Measurements from ENCODE around the gene PRPF18. TPM values are rescaled to one million over a fixed set of nuclear protein-coding genes. Genes with fewer than 3 reads are reported as not detected.

Gene PRPF18
- total and polyA plus RNA-seq, 9 donors, result 13.0 to 22.4 (median 18.2) TPM

DNA sequence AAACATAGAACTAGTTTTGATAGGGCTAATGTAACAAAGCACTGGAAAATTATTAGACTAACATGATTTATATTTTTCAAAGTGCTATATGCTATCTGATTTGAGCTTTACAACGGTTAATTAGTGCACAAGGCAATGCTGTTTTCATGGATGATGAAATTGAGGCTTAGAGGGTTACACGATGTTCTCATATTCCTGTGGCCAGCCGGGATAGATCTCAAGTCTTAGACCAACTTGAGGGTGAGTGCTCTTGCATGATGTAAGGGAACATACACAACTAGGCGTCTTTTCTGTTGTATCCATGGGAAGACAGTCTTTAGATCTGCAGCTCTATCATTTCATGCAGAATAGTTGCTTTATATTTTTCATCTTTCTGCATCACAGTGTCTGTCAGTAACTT is 4.1 kb downstream of the PRPF18 start:
- intact Hi-C loops (cut with DNase I), result no loop called here
- no peak for DNase-seq
- Histone ChIP-seq H3K36me3 (no peaks in the 10 kb centered on the region), H3K9me3 (no peaks in the 10 kb centered on the region), H3K27me3 (no peaks in the 10 kb centered on the region), H3K4me1 (ENCODE audit: insufficient read depth) (peaks cover 10% of the 10 kb centered on the region), H3K27ac (no peak overlapping the region), H3K4me3 (no peak overlapping the region)
- WGBS, 3 donors, result 67 to 81% (median 74%) methylated on average over 4 of the region's 4 CpGs
- no peak for TF ChIP-seq EP300 (IDR thresholded peaks at IDR 0.05)
- TF ChIP-seq, protein P1, sequence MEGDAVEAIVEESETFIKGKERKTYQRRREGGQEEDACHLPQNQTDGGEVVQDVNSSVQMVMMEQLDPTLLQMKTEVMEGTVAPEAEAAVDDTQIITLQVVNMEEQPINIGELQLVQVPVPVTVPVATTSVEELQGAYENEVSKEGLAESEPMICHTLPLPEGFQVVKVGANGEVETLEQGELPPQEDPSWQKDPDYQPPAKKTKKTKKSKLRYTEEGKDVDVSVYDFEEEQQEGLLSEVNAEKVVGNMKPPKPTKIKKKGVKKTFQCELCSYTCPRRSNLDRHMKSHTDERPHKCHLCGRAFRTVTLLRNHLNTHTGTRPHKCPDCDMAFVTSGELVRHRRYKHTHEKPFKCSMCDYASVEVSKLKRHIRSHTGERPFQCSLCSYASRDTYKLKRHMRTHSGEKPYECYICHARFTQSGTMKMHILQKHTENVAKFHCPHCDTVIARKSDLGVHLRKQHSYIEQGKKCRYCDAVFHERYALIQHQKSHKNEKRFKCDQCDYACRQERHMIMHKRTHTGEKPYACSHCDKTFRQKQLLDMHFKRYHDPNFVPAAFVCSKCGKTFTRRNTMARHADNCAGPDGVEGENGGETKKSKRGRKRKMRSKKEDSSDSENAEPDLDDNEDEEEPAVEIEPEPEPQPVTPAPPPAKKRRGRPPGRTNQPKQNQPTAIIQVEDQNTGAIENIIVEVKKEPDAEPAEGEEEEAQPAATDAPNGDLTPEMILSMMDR (IDR thresholded peaks at IDR 0.05), result no peak
- TF ChIP-seq POLR2A (IDR thresholded peaks at IDR 0.05), result no peak

DNA sequence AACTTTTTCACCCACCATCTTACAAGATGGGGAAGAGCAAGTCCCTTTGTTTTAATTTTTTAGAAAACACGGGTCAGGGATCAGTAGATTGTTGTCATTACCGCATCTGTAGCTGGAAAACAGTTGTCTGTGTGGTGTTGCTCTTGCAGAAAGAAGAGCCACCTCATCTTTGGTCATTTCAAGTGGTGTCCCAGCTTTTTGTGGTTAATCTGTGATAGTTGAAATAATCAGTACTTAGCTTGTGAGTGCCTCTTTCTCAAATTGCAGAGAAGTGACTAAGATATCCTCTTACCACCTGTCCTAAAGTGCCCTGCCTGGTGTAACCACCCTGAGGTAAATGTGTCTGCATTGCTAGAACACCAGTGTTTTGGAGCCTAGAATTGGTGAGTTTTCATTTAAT is 5.5 kb downstream of the PRPF18 start:
- DNase-seq, result no peak
- Histone ChIP-seq H3K4me1 (ENCODE audit: insufficient read depth) (peaks cover 10% of the 10 kb centered on the region), H3K27me3 (no peaks in the 10 kb centered on the region), H3K4me3 (no peak overlapping the region), H3K9me3 (no peaks in the 10 kb centered on the region), H3K27ac (no peak overlapping the region), H3K36me3 (no peaks in the 10 kb centered on the region)
- TF ChIP-seq POLR2A (IDR thresholded peaks at IDR 0.05) (no peak), EP300 (IDR thresholded peaks at IDR 0.05) (no peak)
- TF ChIP-seq, protein P1 (IDR thresholded peaks at IDR 0.05), result no peak
- WGBS, 3 donors, result 52 to 70% (median 64%) methylated on average over 2 of the region's 2 CpGs
- intact Hi-C loops (cut with DNase I), result no loop called here

DNA sequence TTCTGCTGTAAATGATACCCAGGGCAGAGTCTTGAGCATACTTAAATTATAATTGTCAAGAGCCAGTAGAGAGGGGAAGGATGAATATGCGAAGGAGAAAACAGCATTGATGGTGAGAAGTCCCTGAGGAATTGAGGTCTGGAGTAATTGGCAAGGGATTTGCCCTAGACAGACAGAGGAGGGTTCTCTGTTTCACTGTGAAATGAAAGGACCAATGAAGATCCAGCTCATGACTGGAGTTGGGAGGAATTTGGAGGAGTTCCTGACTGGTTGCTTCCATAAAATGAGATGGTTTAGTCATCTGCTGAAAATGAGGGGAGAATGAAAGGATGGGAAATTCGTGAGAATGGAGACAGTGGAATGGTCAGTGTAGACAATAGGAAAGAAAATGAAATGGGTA is 6.8 kb downstream of the PRPF18 start:
- no peaks in the 10 kb centered on the region for H3K36me3 ChIP-seq
- no peak overlapping the region for H3K27ac ChIP-seq
- no peak overlapping the region for H3K4me3 ChIP-seq
- WGBS, 3 donors, result 78 to 88% (median 82%) methylated on average over 2 of the region's 2 CpGs
- H3K9me3 ChIP-seq, result no peaks in the 10 kb centered on the region
- H3K4me1 ChIP-seq (ENCODE audit: insufficient read depth), result no peaks in the 10 kb centered on the region
- TF ChIP-seq, protein P1 (IDR thresholded peaks at IDR 0.05), result no peak
- TF ChIP-seq POLR2A (IDR thresholded peaks at IDR 0.05), result no peak
- H3K27me3 ChIP-seq, result no peaks in the 10 kb centered on the region
- intact Hi-C loops (cut with DNase I), result no loop called here
- no peak for DNase-seq

GRCh38 chr10:13594641-13595040 is 7.9 kb downstream of the PRPF18 start:
- H3K27me3 ChIP-seq, result no peaks in the 10 kb centered on the region
- no peaks in the 10 kb centered on the region for H3K9me3 ChIP-seq
- 24 to 53% (median 33%) methylated on average over 2 of the region's 2 CpGs for WGBS, 3 donors
- TF ChIP-seq EP300 (IDR thresholded peaks at IDR 0.05) (no peak), POLR2A (IDR thresholded peaks at IDR 0.05) (no peak)
- TF ChIP-seq, protein P1 (IDR thresholded peaks at IDR 0.05), result no peak
- DNase-seq, result no peak
- no peak overlapping the region for H3K27ac ChIP-seq
- H3K36me3 ChIP-seq, result no peaks in the 10 kb centered on the region
- H3K4me3 ChIP-seq, result no peak overlapping the region
- intact Hi-C loops (cut with DNase I), result no loop called here
- H3K4me1 ChIP-seq (ENCODE audit: insufficient read depth), result no peaks in the 10 kb centered on the region

DNA sequence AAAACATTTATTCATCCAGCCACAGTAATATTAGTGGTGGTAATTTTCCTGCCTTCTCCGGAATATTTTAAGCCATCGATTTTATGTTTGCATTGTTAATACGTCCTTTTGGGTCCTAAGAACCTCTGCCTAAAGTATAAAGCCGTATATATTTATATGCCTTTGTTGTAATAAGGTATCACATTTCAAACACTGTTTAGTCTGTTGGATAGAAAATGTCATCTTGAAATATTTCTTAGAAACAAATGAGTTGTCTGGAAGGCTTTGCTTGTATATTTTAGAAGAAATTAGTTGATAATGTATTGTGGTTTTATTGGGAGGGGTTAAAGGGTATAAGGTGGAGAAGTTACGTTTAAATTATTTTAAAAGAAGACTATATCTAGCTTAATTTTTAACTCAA is 11.1 kb downstream of the PRPF18 start:
- H3K27ac ChIP-seq, result no peak overlapping the region
- H3K4me3 ChIP-seq, result no peak overlapping the region
- no peaks in the 10 kb centered on the region for H3K36me3 ChIP-seq
- no peaks in the 10 kb centered on the region for H3K27me3 ChIP-seq
- intact Hi-C loops (cut with DNase I), result no loop called here
- H3K9me3 ChIP-seq, result no peaks in the 10 kb centered on the region
- TF ChIP-seq POLR2A (IDR thresholded peaks at IDR 0.05), result no peak
- TF ChIP-seq, protein P1 (IDR thresholded peaks at IDR 0.05), result no peak
- H3K4me1 ChIP-seq (ENCODE audit: insufficient read depth), result no peaks in the 10 kb centered on the region
- 60 to 68% (median 64%) methylated on average over 5 of the region's 5 CpGs for WGBS, 3 donors
- no peak for DNase-seq
